Measurements from ENCODE around the gene BUB1. TPM values are rescaled to one million over a fixed set of nuclear protein-coding genes. Genes with fewer than 3 reads are reported as not detected.

Gene BUB1
- total RNA-seq, 1 donor from 2014 or later = 7.3 TPM

GRCh38 chr2:110644357-110644756, 33.5 kb downstream of the BUB1 start:
- no peak for DNase-seq (ENCODE audit: extremely low spot score, unreplicated experiment)
- H3K27ac Mint-ChIP-seq (ENCODE audit: unreplicated experiment) = no peak overlapping the region
- H3K9me3 Mint-ChIP-seq (ENCODE audit: unreplicated experiment) = peaks cover 4% of the 10 kb centered on the region
- no peak overlapping the region for H3K4me3 Mint-ChIP-seq (ENCODE audit: unreplicated experiment)
- H3K36me3 Mint-ChIP-seq (ENCODE audit: unreplicated experiment) = peaks cover 12% of the 10 kb centered on the region
- H3K4me1 Mint-ChIP-seq (ENCODE audit: unreplicated experiment) = peaks cover 2% of the 10 kb centered on the region
- H3K27me3 Mint-ChIP-seq (ENCODE audit: unreplicated experiment) = no peaks in the 10 kb centered on the region
- TF ChIP-seq, protein P1, sequence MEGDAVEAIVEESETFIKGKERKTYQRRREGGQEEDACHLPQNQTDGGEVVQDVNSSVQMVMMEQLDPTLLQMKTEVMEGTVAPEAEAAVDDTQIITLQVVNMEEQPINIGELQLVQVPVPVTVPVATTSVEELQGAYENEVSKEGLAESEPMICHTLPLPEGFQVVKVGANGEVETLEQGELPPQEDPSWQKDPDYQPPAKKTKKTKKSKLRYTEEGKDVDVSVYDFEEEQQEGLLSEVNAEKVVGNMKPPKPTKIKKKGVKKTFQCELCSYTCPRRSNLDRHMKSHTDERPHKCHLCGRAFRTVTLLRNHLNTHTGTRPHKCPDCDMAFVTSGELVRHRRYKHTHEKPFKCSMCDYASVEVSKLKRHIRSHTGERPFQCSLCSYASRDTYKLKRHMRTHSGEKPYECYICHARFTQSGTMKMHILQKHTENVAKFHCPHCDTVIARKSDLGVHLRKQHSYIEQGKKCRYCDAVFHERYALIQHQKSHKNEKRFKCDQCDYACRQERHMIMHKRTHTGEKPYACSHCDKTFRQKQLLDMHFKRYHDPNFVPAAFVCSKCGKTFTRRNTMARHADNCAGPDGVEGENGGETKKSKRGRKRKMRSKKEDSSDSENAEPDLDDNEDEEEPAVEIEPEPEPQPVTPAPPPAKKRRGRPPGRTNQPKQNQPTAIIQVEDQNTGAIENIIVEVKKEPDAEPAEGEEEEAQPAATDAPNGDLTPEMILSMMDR (IDR thresholded peaks at IDR 0.05) = no peak

DNA sequence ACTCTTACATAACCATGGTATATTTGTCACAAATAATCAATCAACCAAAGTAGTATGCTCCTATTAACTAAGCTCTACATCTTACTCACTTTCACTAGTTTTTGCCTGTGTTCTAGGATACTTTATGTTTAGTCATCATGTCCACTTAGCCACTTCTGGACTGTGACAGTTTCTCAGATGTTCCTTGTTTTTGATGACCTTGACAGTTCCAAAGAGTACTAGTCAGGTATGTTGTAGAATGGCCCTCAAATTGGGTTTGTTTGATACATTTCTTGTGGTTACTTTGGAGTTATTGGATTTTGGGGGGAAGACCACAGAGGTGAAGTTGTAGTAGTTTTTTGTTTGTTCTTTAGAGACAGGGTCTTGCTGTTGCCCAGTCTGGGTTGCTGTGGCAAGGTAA, 35.5 kb downstream of the BUB1 start:
- Mint-ChIP-seq H3K4me3 (ENCODE audit: unreplicated experiment) (no peak overlapping the region), H3K36me3 (ENCODE audit: unreplicated experiment) (peaks cover 11% of the 10 kb centered on the region), H3K4me1 (ENCODE audit: unreplicated experiment) (peaks cover 2% of the 10 kb centered on the region), H3K27ac (ENCODE audit: unreplicated experiment) (no peak overlapping the region), H3K27me3 (ENCODE audit: unreplicated experiment) (no peaks in the 10 kb centered on the region), H3K9me3 (ENCODE audit: unreplicated experiment) (peaks cover 4% of the 10 kb centered on the region)
- TF ChIP-seq, protein P1 (IDR thresholded peaks at IDR 0.05) = no peak
- no peak for DNase-seq (ENCODE audit: extremely low spot score, unreplicated experiment)

GRCh38 chr2:110639972-110640371, 37.9 kb downstream of the BUB1 start:
- DNase-seq (ENCODE audit: extremely low spot score, unreplicated experiment) = no peak
- Mint-ChIP-seq H3K9me3 (ENCODE audit: unreplicated experiment) (peaks cover 4% of the 10 kb centered on the region), H3K4me3 (ENCODE audit: unreplicated experiment) (no peak overlapping the region), H3K4me1 (ENCODE audit: unreplicated experiment) (peaks cover 2% of the 10 kb centered on the region), H3K36me3 (ENCODE audit: unreplicated experiment) (peaks cover 9% of the 10 kb centered on the region), H3K27me3 (ENCODE audit: unreplicated experiment) (no peaks in the 10 kb centered on the region), H3K27ac (ENCODE audit: unreplicated experiment) (no peak overlapping the region)
- TF ChIP-seq, protein P1 (IDR thresholded peaks at IDR 0.05) = no peak

GRCh38 chr2:110638952-110639695, 38.7 kb downstream of the BUB1 start:
- DNase-seq (ENCODE audit: extremely low spot score, unreplicated experiment) = no peak
- H3K4me3 Mint-ChIP-seq (ENCODE audit: unreplicated experiment) = no peak overlapping the region
- TF ChIP-seq, protein P1 (IDR thresholded peaks at IDR 0.05) = no peak
- H3K27ac Mint-ChIP-seq (ENCODE audit: unreplicated experiment) = no peak overlapping the region
- no peaks in the 10 kb centered on the region for H3K9me3 Mint-ChIP-seq (ENCODE audit: unreplicated experiment)
- no peaks in the 10 kb centered on the region for H3K27me3 Mint-ChIP-seq (ENCODE audit: unreplicated experiment)
- peaks cover 11% of the 10 kb centered on the region for H3K36me3 Mint-ChIP-seq (ENCODE audit: unreplicated experiment)
- peaks cover 2% of the 10 kb centered on the region for H3K4me1 Mint-ChIP-seq (ENCODE audit: unreplicated experiment)

DNA sequence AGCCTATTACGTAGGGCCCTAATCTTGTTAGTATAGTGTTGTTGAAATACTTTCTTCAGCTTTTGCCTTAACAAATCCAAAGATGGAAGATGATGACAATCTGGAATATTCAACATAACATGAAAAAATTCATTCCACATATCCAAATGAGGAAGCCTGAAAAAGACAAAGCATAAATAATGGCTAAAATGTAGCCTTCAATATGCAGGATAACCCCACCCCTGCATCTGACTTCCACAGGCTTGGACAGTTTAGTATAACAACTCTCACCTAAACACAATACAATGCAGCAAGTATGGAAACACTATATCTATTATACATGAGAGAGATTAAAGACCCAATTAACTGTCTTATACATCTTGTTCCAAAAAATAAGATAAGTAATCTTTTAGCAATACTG, 39.9 kb downstream of the BUB1 start:
- Mint-ChIP-seq H3K4me3 (ENCODE audit: unreplicated experiment) (no peak overlapping the region), H3K27ac (ENCODE audit: unreplicated experiment) (no peak overlapping the region), H3K9me3 (ENCODE audit: unreplicated experiment) (no peaks in the 10 kb centered on the region), H3K36me3 (ENCODE audit: unreplicated experiment) (peaks cover 8% of the 10 kb centered on the region), H3K27me3 (ENCODE audit: unreplicated experiment) (no peaks in the 10 kb centered on the region), H3K4me1 (ENCODE audit: unreplicated experiment) (no peaks in the 10 kb centered on the region)
- TF ChIP-seq, protein P1 (IDR thresholded peaks at IDR 0.05) = no peak
- DNase-seq (ENCODE audit: extremely low spot score, unreplicated experiment) = no peak

Data from osteocyte (in vitro differentiated cells).